ENCODE measurements around the gene CAP1. TPM values are rescaled to one million over a fixed set of nuclear protein-coding genes. Genes with fewer than 3 reads are reported as not detected.

CAP1 gene
- total and polyA plus RNA-seq, 10 of the 15 experiments (the other 5 are each of a cell fraction or from before 2014, with no cell fraction given) = 360 to 500 (median 431) TPM

DNA sequence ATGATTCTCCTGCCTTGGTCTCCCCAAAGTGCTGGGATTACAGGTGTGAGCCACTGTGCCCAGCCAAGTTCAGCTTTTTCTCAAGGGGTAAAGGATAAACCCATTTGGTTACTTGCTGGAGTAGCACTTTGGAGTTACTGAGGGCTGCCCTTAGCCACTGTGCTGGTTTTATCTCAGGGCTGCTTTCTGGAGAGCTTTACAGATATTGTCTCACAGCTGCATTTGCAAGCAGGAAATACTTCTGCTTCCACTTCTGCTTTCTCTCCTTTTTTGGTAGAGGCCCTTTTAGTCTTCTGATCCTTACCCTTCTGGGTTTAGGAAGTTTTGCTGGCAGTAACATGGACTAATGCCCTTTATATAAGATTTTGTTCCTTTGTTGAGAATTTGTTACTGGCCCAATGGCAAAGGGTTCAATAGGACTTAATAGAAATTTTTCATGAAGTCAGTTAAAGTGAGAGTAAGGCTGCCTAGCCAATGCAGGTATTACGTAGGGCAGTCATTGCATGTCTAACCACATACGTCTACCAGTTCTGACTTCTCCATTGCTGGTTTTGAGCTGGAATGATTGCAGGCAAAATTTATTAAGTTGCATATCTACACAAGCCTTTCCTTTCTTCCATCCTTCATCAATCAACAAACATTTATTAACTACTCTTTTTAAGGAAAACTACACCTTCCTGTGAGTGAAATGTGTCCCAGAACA is 24.4 kb downstream of the CAP1 start (continued):
- TF ChIP-seq MEF2B (IDR thresholded peaks at IDR 0.05; ENCODE audit: partially characterized antibody, poor library complexity, severe bottlenecking) (no peak), NFYA (IDR thresholded peaks at IDR 0.05; ENCODE audit: borderline replicate concordance, low read depth, low read length) (no peak), GATAD2B (conservative IDR thresholded peaks at IDR 0.05; ENCODE audit: low read depth) (no peak), EP300 (IDR thresholded peaks at IDR 0.05; ENCODE audit: borderline replicate concordance in 1 of 2, control insufficient read depth in 1 of 2, low read depth in 2 of 2, low read length in 2 of 2) (0 out of 4 replicates have a peak, but pooled peaks of 1 of the 2 experiments have one; percentile 23), PAX5 (IDR thresholded peaks at IDR 0.05; ENCODE audit: borderline replicate concordance, low read depth, low read length) (no peak), SRF (IDR thresholded peaks at IDR 0.05; ENCODE audit: low read depth in 2 of 2, low read length in 2 of 2) (peak in 1 of 2 experiments; percentile 75; a peak in 1 of 4 replicates), PML (IDR thresholded peaks at IDR 0.05; ENCODE audit: low read length) (no peak), DPF2 (IDR thresholded peaks at IDR 0.05) (peak; percentile 67), BACH1 (IDR thresholded peaks at IDR 0.05; ENCODE audit: borderline replicate concordance) (no peak), EED (IDR thresholded peaks at IDR 0.05; ENCODE audit: low read depth) (peak; percentile 56), ETV6 (conservative IDR thresholded peaks at IDR 0.05 in 1 of 2, IDR thresholded peaks at IDR 0.05 in 1 of 2; ENCODE audit: borderline replicate concordance in 1 of 2, low read depth in 1 of 2) (peak in 1 of 2 experiments; percentile 77; a peak in 2 of 4 replicates), KAT2A (conservative IDR thresholded peaks at IDR 0.05; ENCODE audit: control insufficient read depth, low read depth, low read length) (no peak), ZNF24 (IDR thresholded peaks at IDR 0.05) (no peak), IKZF2 (IDR thresholded peaks at IDR 0.05) (peak; percentile 70 to 74), MYC (IDR thresholded peaks at IDR 0.05; ENCODE audit: insufficient read depth, insufficient read length, insufficient replicate concordance, low read length, severe bottlenecking) (no peak), NR2C1 (IDR thresholded peaks at IDR 0.05) (no peak), HCFC1 (IDR thresholded peaks at IDR 0.05; ENCODE audit: low read length) (no peak)
- TF ChIP-seq, protein P1, sequence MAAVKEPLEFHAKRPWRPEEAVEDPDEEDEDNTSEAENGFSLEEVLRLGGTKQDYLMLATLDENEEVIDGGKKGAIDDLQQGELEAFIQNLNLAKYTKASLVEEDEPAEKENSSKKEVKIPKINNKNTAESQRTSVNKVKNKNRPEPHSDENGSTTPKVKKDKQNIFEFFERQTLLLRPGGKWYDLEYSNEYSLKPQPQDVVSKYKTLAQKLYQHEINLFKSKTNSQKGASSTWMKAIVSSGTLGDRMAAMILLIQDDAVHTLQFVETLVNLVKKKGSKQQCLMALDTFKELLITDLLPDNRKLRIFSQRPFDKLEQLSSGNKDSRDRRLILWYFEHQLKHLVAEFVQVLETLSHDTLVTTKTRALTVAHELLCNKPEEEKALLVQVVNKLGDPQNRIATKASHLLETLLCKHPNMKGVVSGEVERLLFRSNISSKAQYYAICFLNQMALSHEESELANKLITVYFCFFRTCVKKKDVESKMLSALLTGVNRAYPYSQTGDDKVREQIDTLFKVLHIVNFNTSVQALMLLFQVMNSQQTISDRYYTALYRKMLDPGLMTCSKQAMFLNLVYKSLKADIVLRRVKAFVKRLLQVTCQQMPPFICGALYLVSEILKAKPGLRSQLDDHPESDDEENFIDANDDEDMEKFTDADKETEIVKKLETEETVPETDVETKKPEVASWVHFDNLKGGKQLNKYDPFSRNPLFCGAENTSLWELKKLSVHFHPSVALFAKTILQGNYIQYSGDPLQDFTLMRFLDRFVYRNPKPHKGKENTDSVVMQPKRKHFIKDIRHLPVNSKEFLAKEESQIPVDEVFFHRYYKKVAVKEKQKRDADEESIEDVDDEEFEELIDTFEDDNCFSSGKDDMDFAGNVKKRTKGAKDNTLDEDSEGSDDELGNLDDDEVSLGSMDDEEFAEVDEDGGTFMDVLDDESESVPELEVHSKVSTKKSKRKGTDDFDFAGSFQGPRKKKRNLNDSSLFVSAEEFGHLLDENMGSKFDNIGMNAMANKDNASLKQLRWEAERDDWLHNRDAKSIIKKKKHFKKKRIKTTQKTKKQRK (IDR thresholded peaks at IDR 0.05; ENCODE audit: low read depth, low read length) = no peak
- TF ChIP-seq, protein P2, sequence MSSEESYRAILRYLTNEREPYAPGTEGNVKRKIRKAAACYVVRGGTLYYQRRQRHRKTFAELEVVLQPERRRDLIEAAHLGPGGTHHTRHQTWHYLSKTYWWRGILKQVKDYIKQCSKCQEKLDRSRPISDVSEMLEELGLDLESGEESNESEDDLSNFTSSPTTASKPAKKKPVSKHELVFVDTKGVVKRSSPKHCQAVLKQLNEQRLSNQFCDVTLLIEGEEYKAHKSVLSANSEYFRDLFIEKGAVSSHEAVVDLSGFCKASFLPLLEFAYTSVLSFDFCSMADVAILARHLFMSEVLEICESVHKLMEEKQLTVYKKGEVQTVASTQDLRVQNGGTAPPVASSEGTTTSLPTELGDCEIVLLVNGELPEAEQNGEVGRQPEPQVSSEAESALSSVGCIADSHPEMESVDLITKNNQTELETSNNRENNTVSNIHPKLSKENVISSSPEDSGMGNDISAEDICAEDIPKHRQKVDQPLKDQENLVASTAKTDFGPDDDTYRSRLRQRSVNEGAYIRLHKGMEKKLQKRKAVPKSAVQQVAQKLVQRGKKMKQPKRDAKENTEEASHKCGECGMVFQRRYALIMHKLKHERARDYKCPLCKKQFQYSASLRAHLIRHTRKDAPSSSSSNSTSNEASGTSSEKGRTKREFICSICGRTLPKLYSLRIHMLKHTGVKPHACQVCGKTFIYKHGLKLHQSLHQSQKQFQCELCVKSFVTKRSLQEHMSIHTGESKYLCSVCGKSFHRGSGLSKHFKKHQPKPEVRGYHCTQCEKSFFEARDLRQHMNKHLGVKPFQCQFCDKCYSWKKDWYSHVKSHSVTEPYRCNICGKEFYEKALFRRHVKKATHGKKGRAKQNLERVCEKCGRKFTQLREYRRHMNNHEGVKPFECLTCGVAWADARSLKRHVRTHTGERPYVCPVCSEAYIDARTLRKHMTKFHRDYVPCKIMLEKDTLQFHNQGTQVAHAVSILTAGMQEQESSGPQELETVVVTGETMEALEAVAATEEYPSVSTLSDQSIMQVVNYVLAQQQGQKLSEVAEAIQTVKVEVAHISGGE (CRISPR knock-in tag; IDR thresholded peaks at IDR 0.05) = no peak
- TF ChIP-seq, protein P3, sequence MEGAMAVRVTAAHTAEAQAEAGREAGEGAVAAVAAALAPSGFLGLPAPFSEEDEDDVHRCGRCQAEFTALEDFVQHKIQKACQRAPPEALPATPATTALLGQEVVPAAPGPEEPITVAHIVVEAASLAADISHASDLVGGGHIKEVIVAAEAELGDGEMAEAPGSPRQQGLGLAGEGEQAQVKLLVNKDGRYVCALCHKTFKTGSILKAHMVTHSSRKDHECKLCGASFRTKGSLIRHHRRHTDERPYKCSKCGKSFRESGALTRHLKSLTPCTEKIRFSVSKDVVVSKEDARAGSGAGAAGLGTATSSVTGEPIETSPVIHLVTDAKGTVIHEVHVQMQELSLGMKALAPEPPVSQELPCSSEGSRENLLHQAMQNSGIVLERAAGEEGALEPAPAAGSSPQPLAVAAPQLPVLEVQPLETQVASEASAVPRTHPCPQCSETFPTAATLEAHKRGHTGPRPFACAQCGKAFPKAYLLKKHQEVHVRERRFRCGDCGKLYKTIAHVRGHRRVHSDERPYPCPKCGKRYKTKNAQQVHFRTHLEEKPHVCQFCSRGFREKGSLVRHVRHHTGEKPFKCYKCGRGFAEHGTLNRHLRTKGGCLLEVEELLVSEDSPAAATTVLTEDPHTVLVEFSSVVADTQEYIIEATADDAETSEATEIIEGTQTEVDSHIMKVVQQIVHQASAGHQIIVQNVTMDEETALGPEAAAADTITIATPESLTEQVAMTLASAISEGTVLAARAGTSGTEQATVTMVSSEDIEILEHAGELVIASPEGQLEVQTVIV (IDR thresholded peaks at IDR 0.05; ENCODE audit: borderline replicate concordance, partially characterized antibody) = no peak
